IMR-90 (cell line): ENCODE measurements around the gene SIGLEC7. TPM values are rescaled to one million over a fixed set of nuclear protein-coding genes. Genes with fewer than 3 reads are reported as not detected.

Experiments used
- ATAC-seq: fragments of 200-7000 bp; cut with Tn5 transposase; 2 replicates; pipeline ENCODE4 v1.9.1; 2020; ENCODE audit warnings: low read depth, mild to moderate bottlenecking, moderate library complexity
- BruUV-seq: library from RNA; stranded (reverse); fragments of 400-500 nt; replicated peaks from 2 replicates; lab custom pipeline; 2021; lab: Mats Ljungman, UMichigan
- CTCF ChIA-PET: fragments of 300-600 bp; formaldehyde crosslinking; extraction: SDS; loops from one replicate; lab custom pipeline; 2021; ENCODE audit warnings: antibody characterized with exemption; lab: Yijun Ruan, JAX
- POLR2A ChIA-PET: fragments of 300-600 bp; sonication (Branson Sonifier 250); formaldehyde crosslinking; loops from one replicate; lab custom pipeline; 2022; ENCODE audit warnings: antibody characterized with exemption; ENCODE audit not compliant: unreplicated experiment; lab: Charles Lee
- DNase-seq: peaks from one replicate; pipeline ENCODE4 v3.0.0; 2013
- H2AFZ ChIP-seq: replicated peaks from 2 replicates; pipeline ENCODE3; 2013; ENCODE audit warnings: low read length, mild to moderate bottlenecking; ENCODE audit not compliant: poor library complexity
- H2AK5ac ChIP-seq: 2 replicates; pipeline ENCODE4 v1.6.1; 2013; ENCODE audit warnings: low read depth, low read length, inconsistent platforms
- H2AK9ac ChIP-seq: replicated peaks from 2 replicates; pipeline ENCODE3; 2013; ENCODE audit warnings: mild to moderate bottlenecking, low read depth, low read length, moderate library complexity; ENCODE audit not compliant: poor library complexity
- H2BK120ac ChIP-seq: 2 replicates; pipeline ENCODE4 v1.6.1; 2013; ENCODE audit warnings: low read depth, low read length, inconsistent platforms
- H2BK15ac ChIP-seq: 3 replicates; pipeline ENCODE4 v1.6.1; 2013; ENCODE audit warnings: low read depth, low read length, inconsistent platforms
- H2BK20ac ChIP-seq: 2 replicates; pipeline ENCODE4 v1.6.1; 2013; ENCODE audit warnings: low read depth, mild to moderate bottlenecking, inconsistent platforms, low read length, moderate library complexity
- H2BK5ac ChIP-seq: 2 replicates; pipeline ENCODE4 v1.6.1; 2013; ENCODE audit warnings: mild to moderate bottlenecking, low read depth, low read length, inconsistent platforms; ENCODE audit not compliant: poor library complexity, severe bottlenecking
- H3K14ac ChIP-seq: replicated peaks from 2 replicates; pipeline ENCODE4 v1.6.1; 2013; ENCODE audit warnings: low read depth, low read length, inconsistent platforms
- H3K18ac ChIP-seq: 2 replicates; pipeline ENCODE4 v1.6.1; 2013; ENCODE audit warnings: low read depth, low read length, control low read depth
- H3K23ac ChIP-seq: 2 replicates; pipeline ENCODE4 v1.6.1; 2013; ENCODE audit warnings: low read depth, low read length, inconsistent platforms
- H3K27ac ChIP-seq: 2 replicates; pipeline ENCODE4 v1.5.1; 2013; ENCODE audit warnings: mild to moderate bottlenecking, control low read depth, low read length; ENCODE audit not compliant: insufficient read depth
- H3K27me3 ChIP-seq: 2 replicates; pipeline ENCODE4 v1.6.1; 2013; ENCODE audit warnings: low read length; ENCODE audit not compliant: control insufficient read depth, insufficient read depth
- H3K36me3 ChIP-seq: 2 replicates; pipeline ENCODE4 v1.6.1; 2013; ENCODE audit warnings: low read length, mixed read lengths; ENCODE audit not compliant: control insufficient read depth, insufficient read depth
- H3K4ac ChIP-seq: 2 replicates; pipeline ENCODE4 v1.6.1; 2013; ENCODE audit warnings: low read depth, low read length, inconsistent platforms
- H3K4me1 ChIP-seq: 2 replicates; pipeline ENCODE4 v1.6.1; 2013; ENCODE audit warnings: low read length, mixed read lengths; ENCODE audit not compliant: control insufficient read depth, insufficient read depth
- H3K4me2 ChIP-seq: 2 replicates; pipeline ENCODE4 v1.6.1; 2013; ENCODE audit warnings: low read depth, mild to moderate bottlenecking, control low read depth, low read length, moderate library complexity
- H3K4me3 ChIP-seq: 2 replicates; pipeline ENCODE4 v1.5.1; 2013; ENCODE audit warnings: low read depth, mild to moderate bottlenecking, control low read depth, low read length, moderate library complexity; ENCODE audit not compliant: insufficient read depth
- H3K56ac ChIP-seq: 2 replicates; pipeline ENCODE4 v1.6.1; 2013; ENCODE audit warnings: low read length, inconsistent platforms; ENCODE audit not compliant: insufficient read depth; ENCODE audit errors: extremely low read depth
- H3K79me1 ChIP-seq, 2 experiments: 2 replicates each; pipeline ENCODE4 v1.6.1; 2013; ENCODE audit warnings: low read length in 2 of 2, inconsistent platforms in 1 of 2, low read depth in 1 of 2
- H3K9ac ChIP-seq: 2 replicates; pipeline ENCODE4 v1.6.1; 2013; ENCODE audit warnings: low read depth, low read length, control low read depth
- H3K9me1 ChIP-seq: 2 replicates; pipeline ENCODE4 v1.6.1; 2013; ENCODE audit warnings: low read length, inconsistent platforms; ENCODE audit not compliant: insufficient read depth
- H3K9me3 ChIP-seq: 2 replicates; pipeline ENCODE4 v1.6.1; 2013; ENCODE audit warnings: low read length; ENCODE audit not compliant: control insufficient read depth, insufficient read depth
- H4K20me1 ChIP-seq: 2 replicates; pipeline ENCODE4 v1.6.1; 2013; ENCODE audit warnings: low read length, inconsistent platforms; ENCODE audit not compliant: insufficient read depth
- H4K5ac ChIP-seq: 2 replicates; pipeline ENCODE4 v1.6.1; 2013; ENCODE audit warnings: mild to moderate bottlenecking, low read depth, low read length, control low read depth
- H4K8ac ChIP-seq, 2 experiments: 2 replicates each; pipeline ENCODE4 v1.6.1; 2013; ENCODE audit warnings: low read depth in 2 of 2, low read length in 2 of 2, control low read depth in 1 of 2, inconsistent platforms in 1 of 2
- H4K91ac ChIP-seq: 2 replicates; pipeline ENCODE4 v1.6.1; 2013; ENCODE audit warnings: low read depth, low read length, inconsistent platforms; ENCODE audit not compliant: insufficient read depth
- BHLHE40 ChIP-seq: fragments of 150-350 bp; IDR thresholded peaks from 2 replicates; pipeline ENCODE4 v1.6.1; 2016; ENCODE audit warnings: mild to moderate bottlenecking, low read depth, low read length
- CEBPB ChIP-seq: IDR thresholded peaks from 2 replicates; pipeline ENCODE4 v1.6.1; 2012; ENCODE audit warnings: low read depth, low read length, improper control_type of control experiment
- CHD1 ChIP-seq: IDR thresholded peaks from 2 replicates; pipeline ENCODE4 v1.6.1; 2012; ENCODE audit warnings: low read depth, low read length, improper control_type of control experiment
- FOS ChIP-seq: fragments of 150-350 bp; IDR thresholded peaks from 2 replicates; pipeline ENCODE4 v1.6.1; 2016; ENCODE audit warnings: low read depth, low read length
- MAFK ChIP-seq: IDR thresholded peaks from 2 replicates; pipeline ENCODE4 v1.6.1; 2012; ENCODE audit warnings: low read depth, low read length, improper control_type of control experiment
- MAZ ChIP-seq: IDR thresholded peaks from 2 replicates; pipeline ENCODE4 v1.6.1; 2012; ENCODE audit warnings: low read depth, mild to moderate bottlenecking, low read length, improper control_type of control experiment, moderate library complexity, borderline replicate concordance
- MXI1 ChIP-seq: IDR thresholded peaks from 2 replicates; pipeline ENCODE4 v1.6.1; 2012; ENCODE audit warnings: low read depth, mild to moderate bottlenecking, low read length, moderate library complexity, borderline replicate concordance
- NFE2L2 ChIP-seq: fragments of 150-350 bp; IDR thresholded peaks from 2 replicates; pipeline ENCODE4 v1.6.1; 2016; ENCODE audit warnings: low read depth, mild to moderate bottlenecking, low read length
- POLR2A ChIP-seq: IDR thresholded peaks from 2 replicates; pipeline ENCODE4 v1.6.1; 2012; ENCODE audit warnings: mild to moderate bottlenecking, low read depth, low read length
- RAD21 ChIP-seq: IDR thresholded peaks from 2 replicates; pipeline ENCODE4 v1.6.1; 2012; ENCODE audit warnings: low read length, improper control_type of control experiment
- RCOR1 ChIP-seq: IDR thresholded peaks from 2 replicates; pipeline ENCODE4 v1.6.1; 2012; ENCODE audit warnings: mild to moderate bottlenecking, low read length, improper control_type of control experiment; ENCODE audit not compliant: insufficient replicate concordance
- RFX5 ChIP-seq: IDR thresholded peaks from 2 replicates; pipeline ENCODE4 v1.8.0; 2012; ENCODE audit warnings: low read depth, mild to moderate bottlenecking, low read length, moderate library complexity
- SMC3 ChIP-seq: fragments of 150-350 bp; IDR thresholded peaks from 2 replicates; pipeline ENCODE4 v1.6.1; 2016; ENCODE audit warnings: low read depth, mild to moderate bottlenecking, antibody characterized with exemption, low read length, moderate library complexity
- WGBS, 2 experiments: methylation state at CpG; one replicate each; pipeline versions ENCODE4 v1.1.5 to v1.1.7; 2013; ENCODE audit warnings: missing lambda C conversion rate in 2 of 2; ENCODE audit not compliant: insufficient read length in 1 of 2; ENCODE audit errors: extremely low coverage in 2 of 2; 5-methylcytosine and 5-hydroxymethylcytosine counted together
- dilution Hi-C: fragments of 300-500 bp; cut with HindIII; formaldehyde crosslinking; loops from one replicate; pipeline ENCODE4 v1.14.3; 2018; ENCODE audit warnings: low sequenced_read_pairs; ENCODE audit not compliant: unreplicated experiment
- in situ Hi-C: fragments of 300-500 bp; cut with MboI; formaldehyde crosslinking; loops from 3 replicates; pipeline ENCODE4 v1.14.3; 2019; ENCODE audit warnings: low sequenced_read_pairs, inconsistent platforms, mixed read lengths
- intact Hi-C: fragments of 100-400 bp; cut with micrococcal nuclease; formaldehyde crosslinking; loops from 2 replicates; pipeline ENCODE4 v1.10.0; 2022
- polyA plus RNA-seq, 3 experiments: library from polyadenylated mRNA; depleted of rRNA; stranded (reverse); fragments of >200 nt; gene quantifications; 2 replicates each; pipeline ENCODE4 v1.2.3, GENCODE V29; 2012; ENCODE audit warnings: low replicate concordance in 1 of 3
- total RNA-seq: library from RNA; depleted of rRNA; stranded (reverse); fragments of >200 nt; gene quantifications from 2 replicates; pipeline ENCODE4 v1.2.3, GENCODE V29; 2012
- TF ChIP-seq, protein P1 (sequence below): fragments of 150-350 bp; IDR thresholded peaks from 2 replicates; pipeline ENCODE4 v1.6.1; 2016; ENCODE audit warnings: low read depth, mild to moderate bottlenecking, low read length, moderate library complexity, borderline replicate concordance
- TF ChIP-seq, protein P2 (sequence below): fragments of 150-350 bp; IDR thresholded peaks from 2 replicates; pipeline ENCODE4 v1.6.1; 2017; ENCODE audit warnings: mild to moderate bottlenecking, antibody characterized with exemption, low read length, low read depth
- TF ChIP-seq, protein P3 (sequence below): conservative IDR thresholded peaks from 2 replicates; pipeline ENCODE4 v1.5.1; 2012; ENCODE audit warnings: mild to moderate bottlenecking, low read depth, low read length, improper control_type of control experiment

Gene SIGLEC7
- total and polyA plus RNA-seq, 2 of the 4 experiments (the other 2 are of a cell fraction), result not detected

DNA sequence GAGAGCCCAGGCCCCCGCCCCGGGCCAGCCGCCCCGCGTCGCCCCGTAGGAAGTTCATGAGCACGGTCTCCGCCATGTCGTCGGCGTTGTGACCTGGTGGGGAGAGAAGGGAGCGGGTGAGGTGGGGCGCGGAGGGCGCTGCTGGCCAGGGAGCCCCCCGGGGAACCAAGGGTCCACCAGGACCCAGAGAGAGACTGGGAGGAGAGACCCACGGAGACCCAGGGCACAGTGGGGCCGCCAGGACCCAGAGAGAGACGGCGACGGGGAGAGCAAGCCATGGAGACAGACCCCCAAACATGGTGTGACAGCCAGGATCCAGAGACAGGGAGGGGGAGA is 43.1 kb upstream of the SIGLEC7 start:
- Histone ChIP-seq H4K20me1 (peaks cover 25% of the 10 kb centered on the region), H2BK15ac (no peak overlapping the region), H2BK5ac (no peak overlapping the region), H2BK20ac (no peak overlapping the region), H3K18ac (no peak overlapping the region), H2AK9ac (no peak overlapping the region), H2AFZ (no peak overlapping the region), H3K9ac (no peak overlapping the region), H3K4me1 (no peaks in the 10 kb centered on the region), H3K56ac (no peak overlapping the region), H3K4me3 (no peak overlapping the region), H3K27ac (no peak overlapping the region), H3K27me3 (no peaks in the 10 kb centered on the region), H3K4ac (no peak overlapping the region), H4K91ac (no peak overlapping the region), H3K9me3 (no peaks in the 10 kb centered on the region), H3K36me3 (peaks cover 22% of the 10 kb centered on the region), H3K14ac (no peak overlapping the region), H3K79me1 (peaks cover 7 to 39% of the 10 kb centered on the region in 2 experiments; a peak in 3 of 4 replicates), H4K5ac (no peak overlapping the region), H2BK120ac (no peak overlapping the region), H2AK5ac (no peak overlapping the region), H3K9me1 (no peaks in the 10 kb centered on the region; the same call in 1 of the 2 replicates), H3K23ac (no peak overlapping the region), H4K8ac (no peak overlapping the region), H3K4me2 (no peak overlapping the region)
- WGBS, 2 experiments, result 76% methylated on average over 5 of the region's 22 CpGs; no CpG with 5 or more reads in 1 of the 2 experiments
- ChIA-PET POLR2A (no interaction called here), CTCF (no interaction called here)
- no peak for ATAC-seq
- no peak for TF ChIP-seq CEBPB
- TF ChIP-seq BHLHE40, result no peak
- TF ChIP-seq NFE2L2, result no peak
- TF ChIP-seq, protein P1, sequence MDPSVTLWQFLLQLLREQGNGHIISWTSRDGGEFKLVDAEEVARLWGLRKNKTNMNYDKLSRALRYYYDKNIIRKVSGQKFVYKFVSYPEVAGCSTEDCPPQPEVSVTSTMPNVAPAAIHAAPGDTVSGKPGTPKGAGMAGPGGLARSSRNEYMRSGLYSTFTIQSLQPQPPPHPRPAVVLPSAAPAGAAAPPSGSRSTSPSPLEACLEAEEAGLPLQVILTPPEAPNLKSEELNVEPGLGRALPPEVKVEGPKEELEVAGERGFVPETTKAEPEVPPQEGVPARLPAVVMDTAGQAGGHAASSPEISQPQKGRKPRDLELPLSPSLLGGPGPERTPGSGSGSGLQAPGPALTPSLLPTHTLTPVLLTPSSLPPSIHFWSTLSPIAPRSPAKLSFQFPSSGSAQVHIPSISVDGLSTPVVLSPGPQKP, result no peak
- no peak for TF ChIP-seq CHD1
- TF ChIP-seq MXI1, result no peak
- no peak for TF ChIP-seq FOS
- no peak for TF ChIP-seq MAZ
- no peak for TF ChIP-seq RCOR1
- TF ChIP-seq SMC3, result no peak
- no peak for TF ChIP-seq RAD21
- no peak for TF ChIP-seq MAFK
- no peak for TF ChIP-seq POLR2A
- TF ChIP-seq, protein P2, sequence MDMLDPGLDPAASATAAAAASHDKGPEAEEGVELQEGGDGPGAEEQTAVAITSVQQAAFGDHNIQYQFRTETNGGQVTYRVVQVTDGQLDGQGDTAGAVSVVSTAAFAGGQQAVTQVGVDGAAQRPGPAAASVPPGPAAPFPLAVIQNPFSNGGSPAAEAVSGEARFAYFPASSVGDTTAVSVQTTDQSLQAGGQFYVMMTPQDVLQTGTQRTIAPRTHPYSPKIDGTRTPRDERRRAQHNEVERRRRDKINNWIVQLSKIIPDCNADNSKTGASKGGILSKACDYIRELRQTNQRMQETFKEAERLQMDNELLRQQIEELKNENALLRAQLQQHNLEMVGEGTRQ, result no peak
- no peak for TF ChIP-seq RFX5
- TF ChIP-seq, protein P3, sequence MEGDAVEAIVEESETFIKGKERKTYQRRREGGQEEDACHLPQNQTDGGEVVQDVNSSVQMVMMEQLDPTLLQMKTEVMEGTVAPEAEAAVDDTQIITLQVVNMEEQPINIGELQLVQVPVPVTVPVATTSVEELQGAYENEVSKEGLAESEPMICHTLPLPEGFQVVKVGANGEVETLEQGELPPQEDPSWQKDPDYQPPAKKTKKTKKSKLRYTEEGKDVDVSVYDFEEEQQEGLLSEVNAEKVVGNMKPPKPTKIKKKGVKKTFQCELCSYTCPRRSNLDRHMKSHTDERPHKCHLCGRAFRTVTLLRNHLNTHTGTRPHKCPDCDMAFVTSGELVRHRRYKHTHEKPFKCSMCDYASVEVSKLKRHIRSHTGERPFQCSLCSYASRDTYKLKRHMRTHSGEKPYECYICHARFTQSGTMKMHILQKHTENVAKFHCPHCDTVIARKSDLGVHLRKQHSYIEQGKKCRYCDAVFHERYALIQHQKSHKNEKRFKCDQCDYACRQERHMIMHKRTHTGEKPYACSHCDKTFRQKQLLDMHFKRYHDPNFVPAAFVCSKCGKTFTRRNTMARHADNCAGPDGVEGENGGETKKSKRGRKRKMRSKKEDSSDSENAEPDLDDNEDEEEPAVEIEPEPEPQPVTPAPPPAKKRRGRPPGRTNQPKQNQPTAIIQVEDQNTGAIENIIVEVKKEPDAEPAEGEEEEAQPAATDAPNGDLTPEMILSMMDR, result no peak
- intact Hi-C loops (loop anchor here (5.0 kb wide), 1 partner anchor 167 kb away; no protein-coding TSS in a partner anchor), in situ Hi-C loops (no loop called here), dilution Hi-C loops (no loop called here)
- no peak for DNase-seq
- BruUV-seq, result no TSS peak
